ENCODE measurements around the gene IFI6. TPM values are rescaled to one million over a fixed set of nuclear protein-coding genes. Genes with fewer than 3 reads are reported as not detected.

Gene IFI6
- total and polyA plus RNA-seq, 3 donors from 2014 or later, result 88.9 to 288 (median 120) TPM

GRCh38 chr1:27648602-27649305 lies 23.2 kb downstream of the IFI6 start:
- peak; percentile 59 for DNase-seq
- Histone ChIP-seq H3K36me3 (ENCODE audit: low read depth, missing control alignments) (no peaks in the 10 kb centered on the region), H3K9me3 (no peaks in the 10 kb centered on the region), H3K27me3 (no peaks in the 10 kb centered on the region), H3K27ac (no peak overlapping the region), H3K4me3 (no peak overlapping the region), H3K4me1 (peaks cover 5% of the 10 kb centered on the region)
- 52 to 64% methylated on average over 6 of the region's 6 CpGs for WGBS, 2 donors
- no peak for TF ChIP-seq CTCF (IDR thresholded peaks at IDR 0.05)
- no peak for TF ChIP-seq POLR2A (IDR thresholded peaks at IDR 0.05)
- intact Hi-C loops (cut with DNase I; ENCODE audit: low total_unique reads), result no loop called here

- no peak overlapping the region for H3K4me3 ChIP-seq
- H3K27ac ChIP-seq, result no peak overlapping the region
- intact Hi-C loops (cut with DNase I; ENCODE audit: low total_unique reads), result no loop called here
- H3K27me3 ChIP-seq, result no peaks in the 10 kb centered on the region
- no peaks in the 10 kb centered on the region for H3K36me3 ChIP-seq (ENCODE audit: low read depth, missing control alignments)
- 93 to 94% methylated on average over 5 of the region's 5 CpGs for WGBS, 2 donors
- TF ChIP-seq POLR2A (IDR thresholded peaks at IDR 0.05), result no peak
- TF ChIP-seq CTCF (IDR thresholded peaks at IDR 0.05), result no peak
- H3K9me3 ChIP-seq, result no peaks in the 10 kb centered on the region
- DNase-seq, result no peak
- H3K4me1 ChIP-seq, result peaks cover 5% of the 10 kb centered on the region
Observed at GRCh38 chr1:27647328-27647727, 24.7 kb downstream of the IFI6 start.

GRCh38 chr1:27646676-27647075 lies 25.3 kb downstream of the IFI6 start:
- DNase-seq, result no peak
- H3K36me3 ChIP-seq (ENCODE audit: low read depth, missing control alignments), result no peaks in the 10 kb centered on the region
- H3K4me1 ChIP-seq, result peaks cover 5% of the 10 kb centered on the region
- intact Hi-C loops (cut with DNase I; ENCODE audit: low total_unique reads), result no loop called here
- H3K4me3 ChIP-seq, result no peak overlapping the region
- H3K27me3 ChIP-seq, result no peaks in the 10 kb centered on the region
- 87 to 96% methylated on average over 8 of the region's 8 CpGs for WGBS, 2 donors
- no peaks in the 10 kb centered on the region for H3K9me3 ChIP-seq
- no peak overlapping the region for H3K27ac ChIP-seq
- no peak for TF ChIP-seq POLR2A (IDR thresholded peaks at IDR 0.05)
- no peak for TF ChIP-seq CTCF (IDR thresholded peaks at IDR 0.05)

GRCh38 chr1:27645071-27645415 lies 26.9 kb downstream of the IFI6 start:
- TF ChIP-seq POLR2A (IDR thresholded peaks at IDR 0.05) (no peak), CTCF (IDR thresholded peaks at IDR 0.05) (no peak)
- Histone ChIP-seq H3K36me3 (ENCODE audit: low read depth, missing control alignments) (no peaks in the 10 kb centered on the region), H3K27ac (no peak overlapping the region), H3K4me3 (no peak overlapping the region), H3K9me3 (no peaks in the 10 kb centered on the region), H3K27me3 (no peaks in the 10 kb centered on the region), H3K4me1 (peaks cover 5% of the 10 kb centered on the region)
- peak; percentile 69 for DNase-seq
- WGBS, 2 donors, result 80 to 100% methylated on average over 1 to 4 of the region's 4 CpGs
- intact Hi-C loops (cut with DNase I; ENCODE audit: low total_unique reads), result no loop called here

Data from testis (tissue), 3 donors.